Measurements from ENCODE around the gene TSPAN9. TPM values are rescaled to one million over a fixed set of nuclear protein-coding genes. Genes with fewer than 3 reads are reported as not detected.

TSPAN9 gene
- total and polyA plus RNA-seq, 11 donors = 70.0 to 387 (median 151) TPM

- TF ChIP-seq POLR2A (IDR thresholded peaks at IDR 0.05) = no peak
- no peak for TF ChIP-seq CTCF (IDR thresholded peaks at IDR 0.05)
- Histone ChIP-seq H3K4me1 (peaks cover 29 to 81% (median 73%) of the 10 kb centered on the region in 12 donors), H3K9me3 (peaks cover 0 to 11% (median 2%) of the 10 kb centered on the region in 12 donors), H3K36me3 (no peaks in the 10 kb centered on the region), H3K4me3 (no peak overlapping the region), H3K27me3 (no peaks in the 10 kb centered on the region), H3K27ac (peak overlapping the region; percentile 55 to 89 (median 80))
- peak; percentile 73 to 90 (median 82) for DNase-seq
- intact Hi-C loops (cut with DNase I) = loop anchor here in 7 of 10 donors (2.0 to 5.0 kb wide), 3 partner anchors 37 to 43 kb away; partner anchors contain the start of gene TSPAN9 (in 2 of the 7)
- peak; percentile 78 to 90 (median 83) for ATAC-seq
- 21 to 55% (median 39%) methylated on average over 17 of the region's 17 CpGs for WGBS, 4 donors
Measured at GRCh38 chr12:3119756-3120601, 42.8 kb downstream of the TSPAN9 start.

- ATAC-seq = no peak
- Histone ChIP-seq H3K4me3 (no peak overlapping the region), H3K27me3 (no peaks in the 10 kb centered on the region), H3K36me3 (peaks cover 0 to under 1% (median 0%) of the 10 kb centered on the region in 9 donors), H3K9me3 (peaks cover 0 to 17% (median 5%) of the 10 kb centered on the region in 12 donors), H3K4me1 (peaks cover 29 to 80% (median 73%) of the 10 kb centered on the region in 12 donors), H3K27ac (peak overlapping the region in 11 of 12 donors; percentile 69 to 89 (median 82))
- intact Hi-C loops (cut with DNase I) = loop anchor here in 3 of 10 donors (2.0 to 5.0 kb wide), 2 partner anchors 38 to 43 kb away; partner anchors contain the start of gene TSPAN9 (in 2 of the 3)
- WGBS, 4 donors = 89 to 96% (median 95%) methylated on average over 4 to 5 of the region's 5 CpGs
- no peak for TF ChIP-seq POLR2A (IDR thresholded peaks at IDR 0.05)
- DNase-seq = peak in 1 of 5 donors; percentile 23
Measured at GRCh38 chr12:3120701-3121100, 43.5 kb downstream of the TSPAN9 start.

- Histone ChIP-seq H3K9me3 (peaks cover 0 to 17% (median 5%) of the 10 kb centered on the region in 12 donors), H3K36me3 (peaks cover 0 to 5% (median 0%) of the 10 kb centered on the region in 9 donors), H3K4me3 (no peak overlapping the region), H3K4me1 (peaks cover 21 to 58% (median 52%) of the 10 kb centered on the region in 12 donors), H3K27me3 (no peaks in the 10 kb centered on the region), H3K27ac (peak overlapping the region; percentile 38 to 86 (median 72))
- intact Hi-C loops (cut with DNase I) = loop anchor here in 3 of 10 donors (2.0 to 5.0 kb wide), 2 partner anchors 46 kb away; partner anchors contain the start of gene TSPAN9 (in 3 of the 3)
- TF ChIP-seq CTCF (IDR thresholded peaks at IDR 0.05) (peak in 7 of 12 donors; percentile 12 to 44 (median 20)), POLR2A (IDR thresholded peaks at IDR 0.05) (no peak)
- DNase-seq (peak; percentile 75 to 85 (median 84)), ATAC-seq (peak; percentile 43 to 83 (median 69))
- 23 to 29% (median 24%) methylated on average over 12 to 13 of the region's 13 CpGs for WGBS, 4 donors
Measured at GRCh38 chr12:3122841-3123678, 45.9 kb downstream of the TSPAN9 start.

GRCh38 chr12:3123729-3124128 lies 46.5 kb downstream of the TSPAN9 start:
- WGBS, 4 donors = 44 to 74% (median 56%) methylated on average over 4 of the region's 4 CpGs

More at GRCh38 chr12:3123729-3124128, 46.5 kb downstream of the TSPAN9 start:
- H3K27me3 ChIP-seq = no peaks in the 10 kb centered on the region
- ATAC-seq = no peak
- no peak overlapping the region for H3K4me3 ChIP-seq
- H3K36me3 ChIP-seq = peaks cover 0 to 5% (median 0%) of the 10 kb centered on the region in 9 donors
- no peak for DNase-seq
- peaks cover 21 to 54% (median 48%) of the 10 kb centered on the region in 12 donors for H3K4me1 ChIP-seq
- TF ChIP-seq CTCF (IDR thresholded peaks at IDR 0.05) (no peak), POLR2A (IDR thresholded peaks at IDR 0.05) (no peak)
- intact Hi-C loops (cut with DNase I) = loop anchor here in 3 of 10 donors (2.0 to 5.0 kb wide), 2 partner anchors 46 to 47 kb away; partner anchors contain the start of gene TSPAN9 (in 3 of the 3)
- peak overlapping the region in 11 of 12 donors; percentile 59 to 86 (median 72) for H3K27ac ChIP-seq
- peaks cover 0 to 17% (median 5%) of the 10 kb centered on the region in 12 donors for H3K9me3 ChIP-seq

Measured in heart left ventricle (tissue), 16 donors.